Fibroblast of pulmonary artery (primary cell): ENCODE measurements around the gene PLEKHG7.
"Not testable (repeated sequence)": the region's sequence is repeated elsewhere in the genome, so short reads cannot be mapped to it uniquely, and the experiment has no call there.

Experiments
- DNase-seq: peaks from one replicate; pipeline ENCODE4 v3.0.0-alpha.2; 2010; ENCODE audit warnings: low read depth
- H3K4me3 ChIP-seq: replicated peaks from 2 replicates; pipeline ENCODE4 v1.5.1; 2011; ENCODE audit warnings: low read depth, mild to moderate bottlenecking, control low read depth, low read length, moderate library complexity
- CTCF ChIP-seq: IDR thresholded peaks from 2 replicates; pipeline ENCODE4 v1.5.1; 2011; ENCODE audit warnings: mild to moderate bottlenecking, control low read depth, low read length, inconsistent platforms; ENCODE audit errors: missing control alignments

The PLEKHG7 gene

DNA sequence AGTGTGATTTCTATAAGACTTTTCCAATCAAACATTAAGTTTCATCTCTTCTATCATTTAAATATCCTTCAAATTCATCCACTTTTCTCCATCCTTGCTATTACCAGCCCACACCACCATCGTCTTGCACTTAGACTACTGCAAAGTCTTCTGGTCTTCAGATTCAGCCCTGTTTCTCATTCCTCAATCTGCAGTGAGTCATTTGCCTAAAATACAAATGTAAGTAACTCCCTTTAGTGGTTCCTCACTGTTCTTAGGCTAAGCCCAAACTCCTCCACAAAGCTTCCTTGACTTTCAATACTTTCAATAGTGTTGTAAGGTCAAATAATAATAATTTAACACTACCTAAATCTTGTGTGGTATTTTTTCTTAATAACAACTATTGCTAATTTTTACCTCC is 83.3 kb downstream of the PLEKHG7 start:
- TF ChIP-seq CTCF, result no peak
- no peak overlapping the region for H3K4me3 ChIP-seq
- peak; percentile 56 for DNase-seq

DNA sequence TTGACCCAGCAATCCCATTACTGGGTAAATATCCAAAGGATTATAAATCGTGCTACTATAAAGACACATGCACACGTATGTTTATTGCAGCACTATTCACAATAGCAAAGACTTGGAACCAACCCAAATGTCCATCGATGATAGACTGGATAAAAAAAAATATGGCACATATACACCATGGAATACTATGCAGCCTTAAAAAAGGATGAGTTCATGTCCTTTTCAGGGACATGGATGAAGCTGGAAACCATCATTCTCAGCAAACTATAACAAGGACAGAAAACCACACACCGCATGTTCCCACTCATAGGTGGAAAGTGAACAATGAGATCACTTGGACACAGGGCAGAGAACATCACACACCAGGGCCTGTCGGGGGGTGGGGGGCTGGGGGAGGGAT is 91.6 kb downstream of the PLEKHG7 start:
- H3K4me3 ChIP-seq, DNase-seq: not testable (repeated sequence)

DNA sequence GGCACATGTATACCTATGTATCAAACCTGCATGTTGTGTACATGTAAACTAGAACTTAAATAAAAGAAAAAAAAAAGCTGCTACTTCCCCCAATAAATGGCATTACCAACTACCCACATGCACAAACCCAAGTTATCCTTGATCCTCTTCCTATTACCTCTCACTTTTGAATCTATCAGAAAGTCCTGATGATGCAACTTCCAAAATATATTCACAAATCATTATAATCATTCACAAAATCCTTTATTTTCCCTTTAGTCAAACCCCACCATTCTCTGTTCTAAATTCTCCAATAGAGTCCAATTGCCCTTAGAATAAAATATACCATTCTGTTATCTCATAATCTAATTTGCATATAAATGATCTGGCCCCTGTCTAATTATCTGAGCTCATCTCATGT is 92.0 kb downstream of the PLEKHG7 start:
- DNase-seq, result no peak
- no peak for TF ChIP-seq CTCF
- no peak overlapping the region for H3K4me3 ChIP-seq

DNA sequence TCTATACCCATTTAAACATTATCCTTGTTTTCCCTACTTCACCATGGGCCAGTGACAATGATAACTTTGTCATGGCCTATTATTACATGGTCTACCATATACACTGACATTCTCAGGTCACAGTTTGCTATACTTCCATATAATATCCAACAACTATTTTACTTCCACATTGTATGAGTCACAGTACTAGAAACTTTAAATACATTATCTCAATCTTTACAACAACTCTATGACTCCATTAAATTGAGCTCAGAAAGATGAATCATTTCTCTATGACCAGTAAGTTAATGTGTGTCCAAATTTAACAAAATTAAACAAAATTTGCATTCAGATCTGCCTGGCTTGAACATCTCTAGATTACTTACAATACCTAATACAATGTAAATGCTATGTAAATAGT is 93.9 kb downstream of the PLEKHG7 start:
- TF ChIP-seq CTCF, result no peak
- no peak for DNase-seq
- no peak overlapping the region for H3K4me3 ChIP-seq

GRCh38 chr12:92802906-92803305 is 100.1 kb downstream of the PLEKHG7 start:
- H3K4me3 ChIP-seq, result no peak overlapping the region
- DNase-seq, result no peak
- TF ChIP-seq CTCF, result no peak

DNA sequence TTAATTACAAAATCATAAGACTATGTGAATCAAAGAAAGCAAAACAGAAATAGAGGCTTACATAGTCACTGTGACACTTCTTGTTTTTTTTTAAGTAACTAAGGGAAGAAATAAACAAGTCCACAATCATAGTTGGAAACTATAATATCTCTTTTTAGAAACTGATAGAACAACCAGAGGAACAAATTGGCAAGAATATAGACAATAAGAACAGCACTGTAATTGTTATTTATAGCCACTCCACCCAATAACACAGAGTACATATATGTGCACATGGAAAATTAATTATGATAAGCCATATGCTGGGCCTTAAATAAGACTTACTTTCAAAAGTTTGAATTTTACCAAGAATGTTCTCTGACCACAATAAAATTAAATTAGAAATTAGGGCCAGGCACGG is 101.1 kb downstream of the PLEKHG7 start:
- no peak for DNase-seq

DNA sequence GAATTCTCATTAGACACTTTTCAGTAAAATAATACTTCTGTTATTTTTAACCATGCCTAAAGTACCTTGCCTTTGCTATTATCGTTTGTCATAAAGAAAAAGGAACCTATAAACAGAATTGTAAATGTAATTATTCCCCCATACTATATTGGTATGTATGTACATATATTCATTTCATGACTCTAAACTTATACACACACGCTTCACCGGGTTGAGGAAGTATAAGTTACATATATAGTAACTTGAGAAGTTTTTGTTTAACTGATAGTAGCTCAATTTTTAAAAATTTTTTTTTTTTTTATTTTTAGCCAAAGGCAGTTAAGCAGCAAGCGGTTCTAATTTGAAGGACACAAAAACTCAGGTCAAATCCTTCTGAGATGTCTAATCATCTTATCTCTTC is 107.6 kb downstream of the PLEKHG7 start:
- H3K4me3 ChIP-seq, result no peak overlapping the region
- no peak for TF ChIP-seq CTCF
- DNase-seq, result no peak

More for the DNA sequence above, 101.1 kb downstream of the PLEKHG7 start:
- no peak overlapping the region for H3K4me3 ChIP-seq
- TF ChIP-seq CTCF, result no peak

DNA sequence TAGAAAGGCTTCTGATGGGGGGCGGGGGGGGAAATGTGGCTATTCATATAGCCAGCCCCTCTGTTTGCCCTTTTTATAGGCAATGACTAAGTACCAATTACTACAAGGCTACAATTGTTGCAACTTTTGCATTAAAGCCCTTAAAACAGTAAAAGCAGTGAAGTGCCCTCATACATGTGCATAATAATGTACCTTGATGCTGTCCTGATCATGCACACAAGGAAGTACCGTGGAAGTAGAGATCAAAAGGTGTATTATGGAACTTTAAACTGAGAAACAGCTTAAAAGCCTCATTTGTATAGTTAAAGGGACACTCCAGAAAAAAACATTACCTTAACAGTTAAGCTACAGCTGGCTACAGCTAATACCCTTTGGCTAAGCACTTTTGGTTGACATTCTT is 111.8 kb downstream of the PLEKHG7 start:
- no peak overlapping the region for H3K4me3 ChIP-seq
- no peak for TF ChIP-seq CTCF
- DNase-seq, result no peak
